ENCODE measurements around the gene TECPR2.

The TECPR2 gene

GRCh38 chr14:102431751-102432150 is 69.0 kb downstream of the TECPR2 start:
- Histone ChIP-seq H3K27me3 (ENCODE audit: low read depth) (no peaks in the 10 kb centered on the region), H3K36me3 (replicated peaks) (no peaks in the 10 kb centered on the region), H3K4me3 (no peak overlapping the region), H3K9me3 (no peaks in the 10 kb centered on the region), H3K4me1 (no peaks in the 10 kb centered on the region)
- in situ Hi-C loops (cut with MboI; ENCODE audit: low sequenced_read_pairs), result no loop called here
- no peak for DNase-seq (ENCODE audit: low spot score in 2 of 2)

DNA sequence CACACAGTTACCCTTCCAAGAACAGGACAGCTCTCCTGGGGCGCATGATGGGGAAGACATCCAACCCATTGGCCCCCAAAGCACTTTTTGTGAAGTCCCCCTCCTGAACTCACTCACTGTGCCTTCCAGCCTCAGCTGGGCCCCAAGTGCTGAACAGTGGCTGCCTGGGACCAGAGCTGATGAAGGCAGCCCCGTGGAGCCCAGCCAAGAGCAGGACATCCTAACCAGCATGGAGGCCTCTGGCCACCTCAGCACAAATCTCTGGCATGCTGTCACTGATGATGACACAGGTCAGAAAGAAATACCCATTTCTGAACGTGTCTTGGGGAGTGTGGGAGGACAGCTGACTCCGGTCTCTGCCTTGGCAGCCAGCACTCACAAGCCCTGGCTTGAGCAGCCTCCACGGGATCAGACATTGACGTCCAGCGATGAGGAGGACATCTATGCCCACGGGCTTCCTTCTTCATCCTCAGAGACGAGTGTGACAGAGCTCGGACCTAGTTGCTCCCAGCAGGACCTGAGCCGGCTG is 72.0 kb downstream of the TECPR2 start:
- Histone ChIP-seq H3K4me1 (peaks cover 5% of the 10 kb centered on the region), H3K9me3 (no peaks in the 10 kb centered on the region), H3K4me3 (no peak overlapping the region), H3K36me3 (replicated peaks) (no peaks in the 10 kb centered on the region), H3K27me3 (ENCODE audit: low read depth) (no peaks in the 10 kb centered on the region)
- no peak for DNase-seq (ENCODE audit: low spot score in 2 of 2)
- in situ Hi-C loops (cut with MboI; ENCODE audit: low sequenced_read_pairs), result no loop called here

DNA sequence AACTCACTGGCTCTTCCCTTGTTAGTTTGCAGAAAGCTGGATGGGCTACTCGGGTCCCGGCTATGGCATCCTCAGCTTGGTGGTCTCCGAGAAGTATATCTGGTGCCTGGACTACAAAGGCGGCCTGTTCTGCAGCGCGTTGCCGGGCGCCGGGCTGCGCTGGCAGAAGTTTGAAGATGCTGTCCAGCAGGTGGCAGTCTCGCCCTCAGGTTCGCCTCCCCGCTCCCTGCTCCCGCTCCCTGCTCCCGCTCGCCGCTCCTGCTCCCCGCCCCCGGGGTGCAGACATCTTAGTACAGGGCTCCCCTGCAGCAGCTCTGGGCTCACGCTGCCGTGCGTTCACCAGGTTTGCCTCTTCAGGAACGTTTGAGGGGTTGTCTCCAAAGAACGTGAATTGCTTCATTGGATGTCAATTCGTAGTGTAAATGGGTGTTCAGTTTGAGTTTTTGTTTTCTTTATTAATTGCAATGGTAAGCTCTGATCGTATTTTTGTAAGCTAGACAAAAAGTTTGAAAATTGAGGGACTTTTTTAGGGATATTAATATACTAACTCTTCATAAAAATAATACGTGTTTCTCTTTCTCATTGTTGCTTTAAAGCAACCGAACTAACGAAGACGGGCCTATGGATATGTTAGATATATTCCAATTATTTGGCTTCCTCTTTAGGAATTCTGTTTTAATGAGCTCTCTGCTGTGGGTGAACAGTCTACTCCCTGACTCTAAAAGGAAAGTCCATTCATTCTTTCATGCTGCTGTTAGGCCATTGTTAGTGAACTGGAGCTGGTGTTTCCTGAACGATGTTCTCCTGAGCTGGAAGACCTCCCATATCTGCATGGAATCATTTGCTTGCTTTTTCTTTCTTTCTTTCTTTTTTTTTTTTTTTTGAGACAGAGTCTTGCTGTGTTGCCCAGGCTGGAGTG is 75.5 kb downstream of the TECPR2 start:
- in situ Hi-C loops (cut with MboI; ENCODE audit: low sequenced_read_pairs), result no loop called here
- Histone ChIP-seq H3K4me3 (peak overlapping the region; percentile 5), H3K4me1 (peaks cover 5% of the 10 kb centered on the region)

DNA sequence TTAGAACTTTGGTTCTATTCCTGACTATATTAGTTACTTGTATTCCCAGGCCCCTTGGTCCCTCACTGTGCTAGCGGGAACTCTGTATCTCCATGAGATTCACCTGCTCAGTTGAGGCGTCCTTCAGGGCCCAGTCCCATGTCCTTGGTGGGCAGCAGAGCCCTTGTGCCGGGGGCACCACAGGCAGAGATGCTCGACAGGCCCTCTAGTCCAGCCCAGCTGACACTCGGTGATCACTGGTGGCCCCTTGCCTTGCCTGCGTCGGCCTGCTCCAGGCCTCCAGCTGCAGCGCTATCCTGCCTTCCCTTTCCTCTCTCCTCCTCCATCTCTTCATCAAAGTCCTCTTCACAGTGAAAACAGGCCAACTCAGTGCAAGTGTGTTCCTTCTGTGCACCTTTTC is 76.8 kb downstream of the TECPR2 start:
- H3K9me3 ChIP-seq, result no peaks in the 10 kb centered on the region
- in situ Hi-C loops (cut with MboI; ENCODE audit: low sequenced_read_pairs), result no loop called here

More for the DNA sequence above, 75.5 kb downstream of the TECPR2 start:
- Histone ChIP-seq H3K9me3 (no peaks in the 10 kb centered on the region), H3K36me3 (replicated peaks) (peaks cover 11% of the 10 kb centered on the region; the same call in 1 of the 2 replicates), H3K27me3 (ENCODE audit: low read depth) (no peaks in the 10 kb centered on the region)
- DNase-seq (ENCODE audit: low spot score in 2 of 2), result peak; percentile 85 to 95

DNA sequence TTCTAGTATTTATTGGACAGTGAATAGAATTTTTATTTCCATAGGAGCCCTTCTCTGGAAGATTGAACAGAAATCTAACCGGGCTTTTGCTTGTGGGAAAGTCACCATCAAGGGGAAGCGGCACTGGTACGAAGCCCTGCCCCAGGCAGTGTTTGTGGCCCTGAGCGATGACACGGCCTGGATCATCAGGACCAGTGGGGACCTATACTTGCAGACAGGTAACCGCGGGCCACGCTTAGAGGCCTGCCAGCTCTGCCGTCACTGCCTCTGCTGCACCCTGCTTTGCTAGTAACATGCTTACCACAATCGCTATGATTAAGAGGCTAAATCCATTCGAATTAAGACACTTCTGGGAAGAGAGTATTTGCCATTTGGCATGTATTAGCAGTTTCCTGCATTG is 77.7 kb downstream of the TECPR2 start:
- peaks cover 5% of the 10 kb centered on the region for H3K4me1 ChIP-seq
- no peak overlapping the region for H3K4me3 ChIP-seq
- peaks cover 11% of the 10 kb centered on the region for H3K36me3 ChIP-seq (replicated peaks)
- in situ Hi-C loops (cut with MboI; ENCODE audit: low sequenced_read_pairs), result loop anchor here (5.0 kb wide), 1 partner anchor 67 kb away; the partner anchor contains the start of gene ANKRD9
- H3K27me3 ChIP-seq (ENCODE audit: low read depth), result no peaks in the 10 kb centered on the region
- no peaks in the 10 kb centered on the region for H3K9me3 ChIP-seq
- DNase-seq (ENCODE audit: low spot score in 2 of 2), result no peak

More for the DNA sequence above, 76.8 kb downstream of the TECPR2 start:
- H3K4me3 ChIP-seq, result no peak overlapping the region
- DNase-seq (ENCODE audit: low spot score in 2 of 2), result no peak
- no peaks in the 10 kb centered on the region for H3K27me3 ChIP-seq (ENCODE audit: low read depth)
- H3K36me3 ChIP-seq (replicated peaks), result peaks cover 11% of the 10 kb centered on the region
- H3K4me1 ChIP-seq, result peaks cover 5% of the 10 kb centered on the region

DNA sequence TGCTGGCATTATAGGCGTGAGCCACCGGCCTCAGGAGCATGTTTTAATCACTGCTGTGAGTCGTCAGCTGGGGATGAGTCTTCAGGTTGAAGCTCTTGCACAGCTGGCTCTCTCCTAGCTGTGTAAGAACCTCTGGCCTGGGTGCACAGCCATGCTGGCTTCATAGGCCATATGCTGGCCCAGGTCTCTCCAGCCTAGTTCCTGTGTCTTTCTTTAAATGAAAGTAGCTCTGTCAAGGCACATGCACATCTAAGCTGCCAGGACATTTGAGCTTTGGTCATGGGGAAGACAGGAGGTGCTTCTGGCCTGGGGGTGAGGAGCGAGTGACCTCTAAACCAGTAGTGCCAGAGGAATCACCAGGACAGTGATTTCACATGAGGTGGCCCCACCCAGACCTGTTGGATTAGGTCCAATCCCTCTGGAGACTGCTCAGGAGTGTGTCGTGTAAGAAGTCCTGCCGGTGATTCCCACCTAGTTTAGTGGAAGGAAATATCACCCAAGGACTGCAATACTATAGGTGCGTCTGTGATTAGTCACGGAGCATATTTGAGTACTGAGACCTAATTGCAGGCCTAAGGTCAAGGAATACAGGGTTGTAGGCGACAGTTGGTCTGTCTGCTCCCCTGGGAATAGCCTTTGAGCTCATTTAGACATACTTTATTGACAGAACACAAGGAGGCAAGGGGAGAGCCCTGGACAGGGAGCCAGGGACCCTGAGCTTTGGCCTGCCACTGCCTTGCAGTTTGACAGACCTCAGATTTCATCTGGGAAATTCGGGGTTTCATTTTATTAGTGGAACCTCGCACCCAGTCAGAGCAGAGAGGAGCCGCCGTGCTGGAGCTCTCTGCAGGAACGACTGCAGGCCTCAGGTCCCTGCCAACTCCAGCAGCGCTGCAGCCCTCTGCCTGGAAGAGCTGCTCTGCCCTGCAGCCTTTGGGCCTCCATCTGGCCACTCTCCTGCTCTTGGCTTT is 79.8 kb downstream of the TECPR2 start:
- Histone ChIP-seq H3K36me3 (replicated peaks) (peaks cover 15% of the 10 kb centered on the region), H3K27me3 (ENCODE audit: low read depth) (no peaks in the 10 kb centered on the region), H3K4me1 (peaks cover 10% of the 10 kb centered on the region), H3K9me3 (no peaks in the 10 kb centered on the region), H3K4me3 (no peak overlapping the region)
- in situ Hi-C loops (cut with MboI; ENCODE audit: low sequenced_read_pairs), result loop anchor here (5.0 kb wide), 1 partner anchor 65 kb away; the partner anchor contains the start of gene ANKRD9
- no peak for DNase-seq (ENCODE audit: low spot score in 2 of 2)

- Histone ChIP-seq H3K4me1 (peaks cover 5% of the 10 kb centered on the region), H3K9me3 (no peaks in the 10 kb centered on the region), H3K27me3 (ENCODE audit: low read depth) (no peaks in the 10 kb centered on the region), H3K4me3 (no peak overlapping the region), H3K36me3 (replicated peaks) (peaks cover 20% of the 10 kb centered on the region)
- in situ Hi-C loops (cut with MboI; ENCODE audit: low sequenced_read_pairs), result no loop called here
- DNase-seq (ENCODE audit: low spot score in 2 of 2), result no peak
Measured at GRCh38 chr14:102445066-102445465, 82.3 kb downstream of the TECPR2 start.

DNA sequence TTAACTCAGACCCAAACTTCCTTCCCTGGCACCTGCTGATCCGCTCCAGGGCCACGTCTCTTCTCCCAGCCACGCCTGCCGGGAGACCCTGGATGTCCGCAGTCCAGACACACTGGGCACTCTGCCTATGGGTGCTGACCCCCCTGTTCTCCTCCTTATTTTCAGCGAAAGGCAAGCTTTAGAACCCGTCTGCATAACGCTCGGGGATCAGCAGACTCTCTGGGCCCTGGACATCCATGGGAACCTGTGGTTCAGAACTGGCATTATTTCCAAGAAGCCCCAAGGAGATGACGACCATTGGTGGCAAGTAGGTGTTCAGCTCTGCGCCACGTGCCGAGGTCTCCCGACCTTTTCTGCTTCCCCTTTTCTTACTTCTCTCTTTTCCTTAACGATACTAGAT is 82.9 kb downstream of the TECPR2 start:
- Histone ChIP-seq H3K4me3 (no peak overlapping the region), H3K4me1 (peaks cover 5% of the 10 kb centered on the region), H3K36me3 (replicated peaks) (peaks cover 25% of the 10 kb centered on the region), H3K27me3 (ENCODE audit: low read depth) (no peaks in the 10 kb centered on the region), H3K9me3 (no peaks in the 10 kb centered on the region)
- DNase-seq (ENCODE audit: low spot score in 2 of 2), result no peak
- in situ Hi-C loops (cut with MboI; ENCODE audit: low sequenced_read_pairs), result no loop called here

DNA sequence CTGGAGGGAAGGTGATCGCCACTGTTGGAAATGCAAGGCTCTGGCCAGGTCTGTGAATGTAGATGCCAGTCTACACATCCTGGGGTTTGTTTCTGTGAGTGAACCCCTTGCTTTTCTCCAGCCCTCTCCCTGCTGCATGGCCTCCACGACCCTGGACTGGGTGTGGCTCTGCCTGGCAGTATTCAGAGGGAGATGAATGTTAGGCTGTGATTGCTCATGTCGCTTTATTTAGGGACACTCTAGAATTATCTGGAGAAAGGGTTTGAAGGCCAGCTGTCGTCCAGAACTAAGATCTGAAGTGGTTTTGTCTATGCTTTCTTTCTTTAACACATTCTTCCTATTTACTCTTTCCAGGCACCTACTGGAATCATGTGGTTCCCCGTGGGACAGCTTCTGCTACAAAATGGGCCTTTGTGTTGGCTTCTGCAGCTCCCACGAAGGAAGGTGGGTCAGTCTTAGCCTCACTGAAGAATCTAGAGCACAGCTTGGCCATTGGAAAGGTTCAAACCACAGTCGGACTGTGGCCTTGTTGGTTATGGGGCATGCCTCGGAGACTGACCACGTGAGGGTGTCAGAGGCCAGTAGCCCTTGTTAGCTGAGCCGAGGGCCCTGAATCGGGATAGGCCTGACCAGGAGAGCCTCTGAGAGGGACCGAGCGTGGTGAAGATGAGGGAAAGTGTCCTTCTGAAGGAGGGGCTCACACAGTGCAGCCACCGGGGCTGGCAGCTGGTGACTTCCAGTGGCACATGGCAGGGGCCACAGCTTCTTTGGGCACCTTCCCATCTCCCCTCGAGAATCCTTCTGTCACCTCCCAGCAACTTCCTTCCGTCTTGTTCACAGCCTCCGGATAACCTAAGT is 87.7 kb downstream of the TECPR2 start:
- Histone ChIP-seq H3K27me3 (ENCODE audit: low read depth) (no peaks in the 10 kb centered on the region), H3K4me3 (no peak overlapping the region), H3K36me3 (replicated peaks) (peaks cover 23% of the 10 kb centered on the region), H3K4me1 (peaks cover 5% of the 10 kb centered on the region), H3K9me3 (no peaks in the 10 kb centered on the region)
- in situ Hi-C loops (cut with MboI; ENCODE audit: low sequenced_read_pairs), result no loop called here
- DNase-seq (ENCODE audit: low spot score in 2 of 2), result no peak

- peaks cover 23% of the 10 kb centered on the region for H3K36me3 ChIP-seq (replicated peaks)
- in situ Hi-C loops (cut with MboI; ENCODE audit: low sequenced_read_pairs), result no loop called here
- no peaks in the 10 kb centered on the region for H3K27me3 ChIP-seq (ENCODE audit: low read depth)
- H3K4me3 ChIP-seq, result no peak overlapping the region
- H3K9me3 ChIP-seq, result no peaks in the 10 kb centered on the region
- no peak for DNase-seq (ENCODE audit: low spot score in 2 of 2)
- H3K4me1 ChIP-seq, result peaks cover 5% of the 10 kb centered on the region
Measured at GRCh38 chr14:102451064-102451352, 88.3 kb downstream of the TECPR2 start.

DNA sequence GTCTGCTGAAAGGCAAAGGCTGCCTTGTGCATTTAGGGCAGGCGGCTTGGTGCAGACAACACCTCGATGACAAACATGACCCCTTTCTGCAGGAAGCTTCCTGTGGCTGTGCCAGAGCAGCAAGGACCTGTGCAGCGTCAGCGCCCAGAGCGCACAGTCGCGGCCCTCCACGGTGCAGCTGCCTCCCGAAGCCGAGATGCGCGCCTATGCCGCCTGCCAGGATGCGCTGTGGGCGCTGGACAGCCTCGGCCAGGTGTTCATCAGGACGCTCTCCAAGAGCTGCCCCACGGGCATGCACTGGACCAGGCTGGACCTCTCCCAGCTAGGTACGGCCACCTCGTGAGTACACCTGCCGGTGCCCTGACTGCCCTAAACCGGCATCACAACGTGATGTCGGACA is 89.6 kb downstream of the TECPR2 start:
- no peaks in the 10 kb centered on the region for H3K4me1 ChIP-seq
- H3K36me3 ChIP-seq (replicated peaks), result peaks cover 20% of the 10 kb centered on the region
- in situ Hi-C loops (cut with MboI; ENCODE audit: low sequenced_read_pairs), result no loop called here
- no peaks in the 10 kb centered on the region for H3K9me3 ChIP-seq
- no peak for DNase-seq (ENCODE audit: low spot score in 2 of 2)
- H3K4me3 ChIP-seq, result no peak overlapping the region
- no peaks in the 10 kb centered on the region for H3K27me3 ChIP-seq (ENCODE audit: low read depth)

- no peak for DNase-seq (ENCODE audit: low spot score in 2 of 2)
- Histone ChIP-seq H3K4me3 (no peak overlapping the region), H3K4me1 (no peaks in the 10 kb centered on the region), H3K27me3 (ENCODE audit: low read depth) (no peaks in the 10 kb centered on the region), H3K9me3 (no peaks in the 10 kb centered on the region), H3K36me3 (replicated peaks) (peaks cover 17% of the 10 kb centered on the region)
- in situ Hi-C loops (cut with MboI; ENCODE audit: low sequenced_read_pairs), result no loop called here
Measured at GRCh38 chr14:102454711-102455110, 92.0 kb downstream of the TECPR2 start.

DNA sequence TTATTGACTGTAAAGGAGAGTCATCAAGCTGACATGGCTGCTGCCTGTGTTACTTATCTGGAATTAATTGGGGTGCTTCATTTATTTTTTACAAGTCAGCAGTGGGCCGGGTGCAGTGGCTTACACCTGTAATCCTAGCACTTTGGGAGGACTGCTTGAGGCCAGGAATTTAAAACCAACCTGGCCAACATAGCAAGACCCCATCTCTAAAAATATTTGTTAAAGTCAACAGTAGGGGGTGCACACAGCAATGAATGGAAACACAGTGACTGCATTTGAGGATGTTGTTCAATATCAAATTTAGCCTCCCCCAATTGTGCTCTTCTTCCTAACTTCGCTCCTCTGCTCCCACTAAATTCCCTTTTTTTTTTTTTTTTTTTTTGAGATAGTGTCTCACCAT is 94.8 kb downstream of the TECPR2 start:
- Histone ChIP-seq H3K27me3 (ENCODE audit: low read depth) (no peaks in the 10 kb centered on the region), H3K36me3 (replicated peaks) (no peaks in the 10 kb centered on the region; the same call in 1 of the 2 replicates), H3K9me3 (no peaks in the 10 kb centered on the region), H3K4me3 (no peak overlapping the region), H3K4me1 (no peaks in the 10 kb centered on the region)
- in situ Hi-C loops (cut with MboI; ENCODE audit: low sequenced_read_pairs), result no loop called here
- no peak for DNase-seq (ENCODE audit: low spot score in 2 of 2)
